H9 (cell line): ENCODE results near the gene NMT1. TPM values are rescaled to one million over a fixed set of nuclear protein-coding genes. Genes with fewer than 3 reads are reported as not detected.
A peak's percentile ranks its signal among the peaks of the same experiment; 100 is the strongest.

Experiments used
- DNase-seq: peaks from one replicate; pipeline ENCODE4 v3.0.0-alpha.2; 2017
- H2AFZ ChIP-seq: one replicate; pipeline ENCODE4 v1.6.1; 2013; ENCODE audit warnings: mild to moderate bottlenecking, low read length, control low read depth, moderate library complexity
- H2AK5ac ChIP-seq: 2 replicates; pipeline ENCODE4 v1.6.1; 2013; ENCODE audit warnings: low read length, control low read depth, mixed read lengths; ENCODE audit not compliant: insufficient read length
- H2BK120ac ChIP-seq: one replicate; pipeline ENCODE4 v1.6.1; 2013; ENCODE audit warnings: low read depth, mild to moderate bottlenecking, low read length, control low read depth, inconsistent platforms; ENCODE audit not compliant: poor library complexity, severe bottlenecking
- H2BK12ac ChIP-seq: 2 replicates; pipeline ENCODE4 v1.6.1; 2013; ENCODE audit warnings: low read length, control low read depth, mixed read lengths, low read depth; ENCODE audit not compliant: insufficient read length
- H2BK15ac ChIP-seq: 2 replicates; pipeline ENCODE4 v1.6.1; 2013; ENCODE audit warnings: low read depth, low read length, control low read depth
- H2BK20ac ChIP-seq: one replicate; pipeline ENCODE4 v1.6.1; 2013; ENCODE audit warnings: low read depth, mild to moderate bottlenecking, low read length, control low read depth, inconsistent platforms; ENCODE audit not compliant: poor library complexity, severe bottlenecking
- H2BK5ac ChIP-seq: 2 replicates; pipeline ENCODE4 v1.6.1; 2013; ENCODE audit warnings: low read length, control low read depth, mixed read lengths; ENCODE audit not compliant: insufficient read length
- H3K14ac ChIP-seq: 2 replicates; pipeline ENCODE4 v1.6.1; 2013; ENCODE audit warnings: low read length, control low read depth; ENCODE audit not compliant: insufficient read depth
- H3K18ac ChIP-seq: 2 replicates; pipeline ENCODE4 v1.6.1; 2013; ENCODE audit warnings: low read depth, mild to moderate bottlenecking, mixed read lengths, low read length, control low read depth; ENCODE audit not compliant: insufficient read length
- H3K23ac ChIP-seq: 2 replicates; pipeline ENCODE4 v1.6.1; 2013; ENCODE audit warnings: low read length, control low read depth, mixed read lengths, low read depth; ENCODE audit not compliant: insufficient read length
- H3K23me2 ChIP-seq: 2 replicates; pipeline ENCODE4 v1.6.1; 2013; ENCODE audit warnings: low read depth, mild to moderate bottlenecking, mixed read lengths, low read length, control low read depth; ENCODE audit not compliant: insufficient read length, poor library complexity, severe bottlenecking
- H3K27ac ChIP-seq: 2 replicates; pipeline ENCODE4 v1.5.1; 2013; ENCODE audit warnings: low read length, control low read depth, mixed read lengths, low read depth; ENCODE audit not compliant: insufficient read length
- H3K27me3 ChIP-seq: 2 replicates; pipeline ENCODE4 v1.6.1; 2013; ENCODE audit warnings: low read length, control low read depth, inconsistent platforms; ENCODE audit not compliant: insufficient read depth
- H3K4ac ChIP-seq: 2 replicates; pipeline ENCODE4 v1.6.1; 2013; ENCODE audit warnings: low read depth, mild to moderate bottlenecking, control low read depth, inconsistent platforms, low read length, moderate library complexity
- H3K4me1 ChIP-seq: 2 replicates; pipeline ENCODE4 v1.6.1; 2013; ENCODE audit warnings: low read length, control low read depth, inconsistent platforms; ENCODE audit not compliant: insufficient read depth
- H3K4me2 ChIP-seq: 2 replicates; pipeline ENCODE4 v1.6.1; 2013; ENCODE audit warnings: low read length, control low read depth, mixed read lengths; ENCODE audit not compliant: insufficient read length, insufficient read depth
- H3K56ac ChIP-seq: 2 replicates; pipeline ENCODE4 v1.6.1; 2013; ENCODE audit warnings: low read depth, mild to moderate bottlenecking, mixed read lengths, low read length, control low read depth; ENCODE audit not compliant: insufficient read length
- H3K79me1 ChIP-seq: 2 replicates; pipeline ENCODE4 v1.6.1; 2013; ENCODE audit warnings: low read depth, mild to moderate bottlenecking, moderate library complexity, low read length, control low read depth, inconsistent platforms; ENCODE audit not compliant: insufficient read depth, poor library complexity, severe bottlenecking
- H3K79me2 ChIP-seq: 2 replicates; pipeline ENCODE4 v1.6.1; 2013; ENCODE audit warnings: low read length, control low read depth, inconsistent platforms; ENCODE audit not compliant: insufficient read depth
- H3K9ac ChIP-seq: 2 replicates; pipeline ENCODE4 v1.6.1; 2013; ENCODE audit warnings: low read length, control low read depth, mixed read lengths; ENCODE audit not compliant: insufficient read length; ENCODE audit errors: extremely low read depth
- H3K9me3 ChIP-seq: one replicate; pipeline ENCODE4 v1.6.1; 2013; ENCODE audit warnings: low read depth, low read length, inconsistent platforms; ENCODE audit not compliant: control insufficient read depth
- H3T11ph ChIP-seq: one replicate; pipeline ENCODE4 v1.6.1; 2013; ENCODE audit warnings: mild to moderate bottlenecking, low read length, control low read depth, inconsistent platforms
- H4K20me1 ChIP-seq: one replicate; pipeline ENCODE4 v1.6.1; 2013; ENCODE audit not compliant: control insufficient read depth, insufficient read length, insufficient read depth
- H4K5ac ChIP-seq: 2 replicates; pipeline ENCODE4 v1.6.1; 2013; ENCODE audit warnings: low read depth, mild to moderate bottlenecking, mixed read lengths, low read length, control low read depth; ENCODE audit not compliant: insufficient read length
- H4K8ac ChIP-seq: replicated peaks from 2 replicates; pipeline ENCODE4 v1.6.1; 2013; ENCODE audit warnings: low read length, control low read depth, mixed read lengths, low read depth; ENCODE audit not compliant: insufficient read length
- H4K91ac ChIP-seq: 2 replicates; pipeline ENCODE4 v1.6.1; 2013; ENCODE audit warnings: low read depth, mild to moderate bottlenecking, moderate library complexity, mixed read lengths, low read length, control low read depth; ENCODE audit not compliant: insufficient read length
- H3K27ac Mint-ChIP-seq, 3 experiments: 2 replicates in 2 of 3; 3 replicates in 1 of 3; pipeline ENCODE4 v1.8.0; 2020 to 2021; ENCODE audit warnings: mixed read lengths in 3 of 3, mild to moderate bottlenecking in 1 of 3, moderate library complexity in 1 of 3
- H3K27me3 Mint-ChIP-seq: 2 replicates; pipeline ENCODE4 v1.8.0; 2021; ENCODE audit warnings: low read depth, mild to moderate bottlenecking, moderate library complexity, mixed read lengths
- H3K36me3 Mint-ChIP-seq, 3 experiments: 2 replicates in 2 of 3; 3 replicates in 1 of 3; pipeline ENCODE4 v1.8.0; 2020 to 2021; ENCODE audit warnings: low read depth in 3 of 3, mixed read lengths in 3 of 3; ENCODE audit not compliant: insufficient read depth in 1 of 3
- H3K4me1 Mint-ChIP-seq, 2 experiments: 2 replicates each; pipeline ENCODE4 v1.8.0; 2020; ENCODE audit warnings: mixed read lengths in 2 of 2
- H3K4me3 Mint-ChIP-seq, 2 experiments: 2 replicates in 1 of 2; 3 replicates in 1 of 2; pipeline ENCODE4 v1.8.0; 2020 to 2021; ENCODE audit warnings: mild to moderate bottlenecking in 2 of 2, mixed read lengths in 2 of 2, moderate library complexity in 1 of 2
- H3K9me3 Mint-ChIP-seq, 2 experiments: 2 replicates in 1 of 2; 3 replicates in 1 of 2; pipeline ENCODE4 v1.8.0; 2020; ENCODE audit warnings: mild to moderate bottlenecking in 2 of 2, mixed read lengths in 2 of 2, moderate library complexity in 1 of 2
- WGBS: extraction: QIAGEN DNeasy Blood & Tissue Kit; methylation state at CpG from one replicate; pipeline ENCODE4 v1.1.7; 2013; ENCODE audit warnings: missing lambda C conversion rate, low lambda C conversion rate, mixed read lengths; ENCODE audit not compliant: insufficient read length; ENCODE audit errors: extremely low coverage; 5-methylcytosine and 5-hydroxymethylcytosine counted together
- total RNA-seq: library from RNA; stranded (reverse); gene quantifications from 2 replicates; pipeline ENCODE4 v1.2.1, GENCODE V29; 2021
- TF ChIP-seq, protein P1 (sequence below): fragments of 200-600 bp; sonication (generic); conservative IDR thresholded peaks from 3 replicates; pipeline ENCODE4 v1.8.0; 2021; ENCODE audit warnings: antibody characterized with exemption, mild to moderate bottlenecking

The NMT1 gene
- total RNA-seq, 1 experiment from 2014 or later, result 150 TPM

DNA sequence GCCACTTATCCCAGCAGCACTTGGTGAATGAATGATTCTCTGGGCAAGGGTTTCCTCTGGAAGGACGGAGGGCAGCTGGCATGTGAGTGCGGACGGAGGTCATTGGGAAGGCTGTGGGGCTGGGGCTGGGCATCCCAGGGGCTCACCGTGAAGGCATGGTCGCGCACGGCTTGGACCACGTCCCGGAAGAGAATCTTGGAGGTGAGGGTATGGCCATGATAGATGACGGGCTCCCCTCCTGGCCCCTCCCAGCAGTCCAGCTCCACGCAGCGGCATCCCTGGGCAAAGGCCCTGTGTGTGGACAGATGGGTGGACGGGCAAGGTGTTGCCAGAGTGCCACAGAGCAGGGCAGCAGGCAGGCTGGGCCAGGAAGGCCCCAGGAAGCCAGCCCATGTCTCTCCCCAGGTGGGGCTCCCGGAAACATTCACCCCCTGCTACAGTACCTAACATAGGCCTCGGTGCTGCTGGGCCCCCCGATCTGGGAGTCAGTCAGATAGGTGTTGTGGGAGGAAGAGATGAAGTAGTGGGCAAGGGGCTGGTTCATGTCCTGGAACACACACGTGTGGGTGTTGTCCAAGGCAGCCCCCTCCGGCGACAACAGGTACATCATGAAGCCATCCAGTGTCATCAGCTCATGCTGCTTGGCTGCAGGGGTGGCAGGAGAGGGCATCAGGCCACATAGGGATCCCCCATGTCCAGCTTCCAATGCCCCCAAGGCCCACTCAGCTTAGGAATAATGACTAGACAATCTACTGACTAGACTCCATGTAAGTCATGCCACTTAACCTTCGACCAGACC, 56.9 kb downstream of the NMT1 start:
- Histone ChIP-seq H4K5ac (no peak overlapping the region), H3K4ac (no peak overlapping the region), H4K20me1 (no peaks in the 10 kb centered on the region), H2BK120ac (no peak overlapping the region), H2BK5ac (no peak overlapping the region), H3K23me2 (no peaks in the 10 kb centered on the region), H2BK15ac (no peak overlapping the region), H2BK20ac (no peak overlapping the region), H3K4me1 (no peaks in the 10 kb centered on the region), H3K79me1 (no peaks in the 10 kb centered on the region), H4K8ac (no peak overlapping the region), H3K79me2 (no peaks in the 10 kb centered on the region), H4K91ac (no peak overlapping the region), H3T11ph (no peak overlapping the region), H2BK12ac (no peak overlapping the region), H2AK5ac (no peak overlapping the region), H3K4me2 (no peak overlapping the region), H2AFZ (no peak overlapping the region), H3K27ac (no peak overlapping the region), H3K9me3 (no peaks in the 10 kb centered on the region), H3K14ac (no peak overlapping the region; the same call in 1 of the 2 replicates), H3K56ac (no peak overlapping the region), H3K18ac (no peak overlapping the region), H3K9ac (no peak overlapping the region), H3K27me3 (no peaks in the 10 kb centered on the region), H3K23ac (no peak overlapping the region)
- Mint-ChIP-seq H3K27me3 (no peaks in the 10 kb centered on the region), H3K9me3 (no peaks in the 10 kb centered on the region), H3K27ac (no peak overlapping the region; a peak in 1 of 7 replicates), H3K4me1 (peaks cover 8 to 31% of the 10 kb centered on the region in 2 experiments), H3K4me3 (peak overlapping the region in 1 of 2 experiments; percentile 29; a peak in 1 of 5 replicates), H3K36me3 (peaks cover 0 to 4% (median 0%) of the 10 kb centered on the region in 3 experiments; a peak in 4 of 7 replicates)
- TF ChIP-seq, protein P1, sequence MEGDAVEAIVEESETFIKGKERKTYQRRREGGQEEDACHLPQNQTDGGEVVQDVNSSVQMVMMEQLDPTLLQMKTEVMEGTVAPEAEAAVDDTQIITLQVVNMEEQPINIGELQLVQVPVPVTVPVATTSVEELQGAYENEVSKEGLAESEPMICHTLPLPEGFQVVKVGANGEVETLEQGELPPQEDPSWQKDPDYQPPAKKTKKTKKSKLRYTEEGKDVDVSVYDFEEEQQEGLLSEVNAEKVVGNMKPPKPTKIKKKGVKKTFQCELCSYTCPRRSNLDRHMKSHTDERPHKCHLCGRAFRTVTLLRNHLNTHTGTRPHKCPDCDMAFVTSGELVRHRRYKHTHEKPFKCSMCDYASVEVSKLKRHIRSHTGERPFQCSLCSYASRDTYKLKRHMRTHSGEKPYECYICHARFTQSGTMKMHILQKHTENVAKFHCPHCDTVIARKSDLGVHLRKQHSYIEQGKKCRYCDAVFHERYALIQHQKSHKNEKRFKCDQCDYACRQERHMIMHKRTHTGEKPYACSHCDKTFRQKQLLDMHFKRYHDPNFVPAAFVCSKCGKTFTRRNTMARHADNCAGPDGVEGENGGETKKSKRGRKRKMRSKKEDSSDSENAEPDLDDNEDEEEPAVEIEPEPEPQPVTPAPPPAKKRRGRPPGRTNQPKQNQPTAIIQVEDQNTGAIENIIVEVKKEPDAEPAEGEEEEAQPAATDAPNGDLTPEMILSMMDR, result no peak
- no peak for DNase-seq
- WGBS, result no CpG with 5 or more reads among the region's 20 CpGs
